GM18499 (cell line): ENCODE measurements around the gene KRTCAP2.

Source experiments
- ATAC-seq: cut with Tn5 transposase; IDR thresholded peaks from one replicate; pipeline ENCODE4 v1.9.1; 2021; ENCODE audit warnings: moderate number of reproducible peaks; ENCODE audit not compliant: insufficient read depth, unreplicated experiment

Gene KRTCAP2

DNA sequence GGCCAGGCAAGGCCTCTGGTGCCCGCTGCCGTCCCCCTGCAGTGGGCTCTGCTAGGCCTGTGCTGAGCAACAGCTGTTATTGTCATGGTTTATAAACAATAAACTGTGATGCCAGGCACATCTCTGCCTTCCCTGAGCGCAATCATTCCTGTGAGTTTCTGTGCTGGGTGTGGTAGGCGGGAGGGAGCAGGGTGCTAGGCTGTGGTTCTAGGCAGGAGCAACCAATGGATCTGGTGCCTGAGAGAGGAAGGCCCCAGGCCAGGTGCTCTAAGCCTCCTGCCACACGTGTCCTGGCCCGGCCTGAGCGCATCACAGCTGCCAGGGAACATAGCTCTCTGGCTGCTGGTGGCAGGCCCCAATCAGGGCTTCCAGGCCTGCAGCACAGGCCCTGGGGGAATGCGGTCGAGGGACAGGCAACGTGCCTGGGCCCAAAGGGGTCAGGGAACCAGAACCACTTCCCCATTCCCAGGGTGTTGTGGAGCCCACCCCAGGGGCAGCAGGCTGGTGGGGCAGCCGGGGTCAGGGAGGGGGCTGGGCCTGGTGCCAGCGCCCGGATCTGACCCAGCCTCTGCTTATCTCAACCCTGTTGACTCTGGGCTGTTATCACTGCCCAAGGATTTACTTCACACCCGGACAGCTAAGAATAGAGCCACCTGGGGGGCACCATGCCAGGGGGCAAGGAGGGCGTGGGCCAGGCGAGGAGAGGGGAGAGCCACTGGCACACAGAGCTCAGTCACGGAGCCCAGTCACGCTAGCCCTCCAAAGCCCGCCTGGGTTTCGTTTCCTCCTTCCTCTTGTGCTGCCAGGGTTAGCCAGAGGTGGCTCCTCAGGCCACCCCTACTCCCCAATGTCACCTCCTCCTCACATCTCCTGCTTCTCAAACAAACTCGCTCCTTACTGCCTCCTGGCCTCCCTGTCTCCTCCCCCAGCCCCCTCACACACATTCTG lies 12.0 kb upstream of the KRTCAP2 start:
- ATAC-seq, result no peak

- no peak for ATAC-seq
Measured at GRCh38 chr1:155184351-155184811, 11.3 kb upstream of the KRTCAP2 start.

GRCh38 chr1:155183775-155184221 lies 10.7 kb upstream of the KRTCAP2 start:
- ATAC-seq, result no peak

DNA sequence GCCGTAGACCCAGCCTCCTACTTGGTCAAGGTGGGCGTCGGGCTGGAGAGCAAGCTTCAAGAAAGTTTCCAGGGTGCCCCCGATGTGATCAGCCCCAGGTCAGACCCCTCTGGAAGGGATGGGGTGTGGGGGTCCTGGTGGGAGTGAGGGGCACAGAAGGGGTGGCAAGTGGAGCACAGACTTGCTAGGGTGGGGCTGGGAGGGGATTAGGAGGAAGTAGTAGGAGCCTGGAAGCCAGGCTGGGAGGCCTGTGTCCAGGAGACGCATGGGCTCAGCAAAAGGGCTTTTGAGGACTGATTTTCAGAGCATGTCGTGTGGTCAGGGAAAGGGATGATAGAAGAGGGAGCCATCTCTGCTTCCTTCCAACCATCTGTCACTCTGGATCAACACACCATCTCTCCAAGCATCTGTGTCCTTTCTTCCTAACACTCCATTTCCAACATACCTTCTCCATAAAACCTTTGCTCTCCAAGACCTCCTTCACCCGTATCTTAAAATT lies 9.0 kb upstream of the KRTCAP2 start:
- no peak for ATAC-seq

DNA sequence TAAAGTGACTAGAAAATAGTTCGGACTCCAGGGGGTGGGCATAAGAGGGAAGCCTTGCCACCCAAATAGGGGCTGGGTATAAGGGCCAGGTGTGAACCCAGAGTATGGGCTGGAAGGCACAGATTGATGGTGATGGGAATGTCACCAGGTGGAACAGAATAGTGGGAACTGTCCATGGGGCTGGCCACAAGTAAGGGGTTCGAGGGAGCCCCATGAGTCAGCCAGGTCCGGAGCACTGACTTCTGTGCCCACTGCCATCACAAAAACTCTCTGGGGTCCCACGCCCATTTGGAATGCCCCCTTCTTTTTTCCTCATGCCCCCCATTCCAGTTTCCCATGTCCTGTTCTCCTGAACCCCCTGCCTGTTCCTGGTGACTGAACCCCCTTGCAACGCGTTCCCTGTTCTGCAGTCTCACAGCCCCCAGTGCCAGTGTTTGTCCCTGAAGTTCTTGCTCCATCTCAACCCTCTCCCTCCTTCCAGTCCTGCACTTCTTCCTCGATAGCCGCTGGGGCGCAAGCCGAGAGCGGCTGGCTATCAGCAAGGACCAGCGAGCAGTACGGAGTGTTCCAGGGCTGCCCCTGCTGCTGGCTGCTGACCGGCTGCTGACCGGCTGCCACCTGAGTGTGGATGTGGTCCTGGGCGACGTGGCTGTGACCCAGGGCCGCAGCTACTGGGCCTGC lies 8.4 kb upstream of the KRTCAP2 start:
- ATAC-seq, result no peak

- no peak for ATAC-seq
Measured at GRCh38 chr1:155179112-155180031, 6.3 kb upstream of the KRTCAP2 start.

DNA sequence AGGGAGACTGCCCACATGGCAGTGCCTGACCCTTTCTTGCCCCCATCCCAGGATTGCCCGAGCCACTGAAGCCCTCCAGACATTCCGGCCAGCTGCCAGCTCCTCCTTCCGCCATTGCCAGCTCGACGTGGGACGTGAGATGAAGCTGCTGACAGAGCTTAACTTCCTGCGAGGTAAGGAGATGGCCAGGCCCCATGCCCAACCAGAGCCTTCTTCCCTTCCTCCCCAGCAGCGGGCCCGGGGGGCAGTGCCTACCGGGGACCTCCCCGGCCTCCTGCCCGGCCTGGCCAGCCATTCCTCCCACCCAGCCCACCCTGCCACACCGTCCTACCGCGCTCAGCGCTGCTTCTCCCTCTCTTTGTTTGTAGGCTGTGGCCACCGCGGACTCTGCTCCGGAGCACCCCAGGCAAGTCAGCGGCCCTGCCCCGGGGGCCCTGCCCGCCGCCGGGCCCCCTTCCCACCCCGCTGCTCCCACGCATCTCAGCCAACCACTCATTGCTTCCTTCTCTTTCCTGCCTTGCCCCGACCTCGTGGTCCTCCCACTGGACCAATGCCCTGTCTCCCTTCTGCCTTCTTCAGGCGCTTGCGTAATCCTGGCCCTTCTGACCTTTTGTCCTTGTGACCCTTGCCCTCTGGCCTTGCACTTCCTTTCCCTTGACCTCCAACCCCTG lies 5.5 kb upstream of the KRTCAP2 start:
- no peak for ATAC-seq

DNA sequence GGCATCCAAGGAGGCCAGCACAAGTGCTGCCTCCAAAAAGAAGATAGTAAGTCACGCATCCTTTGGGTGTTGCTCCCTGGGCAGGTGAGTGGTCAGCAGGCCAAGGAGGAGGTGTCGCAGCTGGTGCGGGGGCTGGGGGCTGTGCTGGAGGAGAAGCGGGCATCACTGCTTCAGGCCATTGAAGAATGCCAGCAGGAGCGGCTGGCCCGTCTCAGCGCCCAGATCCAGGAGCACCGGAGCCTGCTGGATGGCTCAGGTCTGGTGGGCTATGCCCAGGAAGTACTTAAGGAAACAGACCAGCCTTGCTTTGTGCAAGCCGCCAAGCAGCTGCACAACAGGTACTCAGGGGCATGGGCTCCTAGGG lies 4.8 kb upstream of the KRTCAP2 start:
- no peak for ATAC-seq

GRCh38 chr1:155177192-155177917 lies 4.3 kb upstream of the KRTCAP2 start:
- no peak for ATAC-seq

- ATAC-seq, result no peak
Measured at GRCh38 chr1:155176544-155177071, 3.5 kb upstream of the KRTCAP2 start.

DNA sequence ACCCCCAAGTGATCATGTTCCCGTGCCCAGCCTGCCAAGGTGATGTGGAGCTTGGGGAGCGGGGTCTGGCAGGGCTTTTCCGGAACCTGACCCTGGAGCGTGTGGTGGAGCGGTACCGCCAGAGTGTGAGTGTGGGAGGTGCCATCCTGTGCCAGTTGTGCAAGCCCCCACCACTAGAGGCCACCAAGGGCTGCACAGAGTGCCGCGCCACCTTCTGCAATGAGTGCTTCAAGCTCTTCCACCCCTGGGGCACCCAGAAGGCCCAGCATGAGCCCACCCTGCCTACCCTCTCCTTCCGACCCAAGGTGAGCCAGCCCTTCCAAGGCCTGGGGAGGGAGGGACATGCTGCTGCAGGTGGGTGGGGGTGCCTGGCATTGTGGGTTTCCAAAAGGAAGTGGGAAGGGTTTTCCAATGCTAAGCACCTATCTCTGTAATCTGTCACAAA lies 2.8 kb upstream of the KRTCAP2 start:
- no peak for ATAC-seq

- ATAC-seq, result no peak
Measured at GRCh38 chr1:155175281-155175926, 2.3 kb upstream of the KRTCAP2 start.

- ATAC-seq, result no peak
Measured at GRCh38 chr1:155174324-155175280, 1.5 kb upstream of the KRTCAP2 start.

- no peak for ATAC-seq
Measured at GRCh38 chr1:155173478-155174323, 597 bp upstream of the KRTCAP2 start, which contains the start of gene TRIM46. TSS of gene TRIM46 (plus strand) at chr1:155173849. CDS start at chr1:155173967, 118 bp downstream.

DNA sequence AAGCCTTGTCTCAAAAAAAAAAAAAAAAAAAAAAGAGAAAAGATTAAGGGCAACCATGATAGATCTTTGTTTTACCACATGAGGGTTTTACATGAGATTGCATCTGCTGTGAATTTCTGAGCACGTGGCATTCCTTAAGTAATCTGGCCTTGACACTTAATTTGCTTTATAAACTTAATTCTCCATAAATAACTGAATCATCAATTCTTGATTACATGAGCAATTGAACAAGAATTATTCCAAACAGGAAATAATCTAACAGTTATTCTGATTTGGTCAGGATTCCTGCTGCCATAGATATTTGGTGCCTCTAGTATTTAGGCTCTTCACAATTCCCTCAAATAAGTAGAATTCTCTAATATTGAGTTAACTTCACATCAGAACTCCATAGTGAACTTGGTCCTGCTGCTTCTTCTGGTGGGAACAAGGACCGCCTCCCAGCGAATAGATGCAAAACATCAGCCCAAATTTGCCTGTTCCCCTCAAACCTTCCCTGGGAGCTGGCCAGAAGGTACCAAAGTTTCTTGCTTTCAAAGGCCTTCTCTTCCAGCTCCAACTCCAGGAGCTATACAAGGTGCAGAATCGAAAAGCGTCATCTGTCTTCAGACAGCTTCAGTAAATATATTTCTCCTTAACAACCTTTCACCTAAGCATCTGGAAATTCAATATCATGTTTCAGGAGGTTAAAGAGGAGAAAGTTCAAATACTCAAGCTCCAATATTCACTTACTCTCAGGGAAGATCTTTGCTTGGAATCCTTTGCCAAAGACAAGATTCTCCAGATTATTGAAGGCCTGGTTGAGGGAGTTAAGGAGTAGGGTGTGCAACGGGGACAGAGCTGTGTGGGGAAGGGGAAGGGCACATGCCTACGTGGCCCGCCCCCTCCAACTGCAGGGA lies 1.0 kb downstream of the KRTCAP2 start:
- ATAC-seq, result no peak
